Activated B cell treated with CpG ODN at 0.5 μM for 24 hours (primary cell): ENCODE data around the gene SELENOH. TPM values are rescaled to one million over a fixed set of nuclear protein-coding genes. Genes with fewer than 3 reads are reported as not detected.

Experiments
- ATAC-seq: fragments of 200-7000 bp; cut with Tn5 transposase; one replicate; pipeline ENCODE4 v1.10.0; 2021; ENCODE audit warnings: low read depth, mild to moderate bottlenecking, moderate library complexity
- CTCF ChIA-PET: fragments of 350-600 bp; sonication (Branson Sonifier 250); formaldehyde crosslinking; loops from one replicate; lab custom pipeline; 2021; ENCODE audit warnings: antibody characterized with exemption; lab: Charles Lee
- POLR2A ChIA-PET: fragments of 350-600 bp; sonication (Branson Sonifier 250); formaldehyde crosslinking; loops from one replicate; lab custom pipeline; 2021; ENCODE audit warnings: antibody characterized with exemption; lab: Charles Lee
- DNase-seq: peaks from one replicate; pipeline ENCODE4 v3.0.0; 2022
- H3K27ac Mint-ChIP-seq: one replicate; pipeline ENCODE4 v1.8.0; 2020; ENCODE audit warnings: mixed read lengths
- H3K27me3 Mint-ChIP-seq: one replicate; pipeline ENCODE4 v1.8.0; 2021; ENCODE audit warnings: mixed read lengths
- H3K36me3 Mint-ChIP-seq: one replicate; pipeline ENCODE4 v1.8.0; 2021; ENCODE audit warnings: low read depth, mixed read lengths
- H3K4me1 Mint-ChIP-seq: one replicate; pipeline ENCODE4 v1.8.0; 2021; ENCODE audit warnings: mixed read lengths
- H3K4me3 Mint-ChIP-seq: one replicate; pipeline ENCODE4 v1.8.0; 2020; ENCODE audit warnings: mild to moderate bottlenecking, mixed read lengths
- H3K9me3 Mint-ChIP-seq: one replicate; pipeline ENCODE4 v1.8.0; 2020; ENCODE audit warnings: mixed read lengths
- intact Hi-C: fragments of 100-400 bp; cut with micrococcal nuclease; formaldehyde crosslinking; loops from one replicate; pipeline ENCODE4 v1.15.1; 2024
- total RNA-seq: library from RNA; stranded (reverse); gene quantifications from 2 replicates; pipeline ENCODE4 v1.2.3, GENCODE V29; 2022
- TF ChIP-seq, protein P1 (sequence below): fragments of 200-600 bp; IDR thresholded peaks from one replicate; pipeline ENCODE4 v1.8.0; 2022; ENCODE audit warnings: antibody characterized with exemption, mild to moderate bottlenecking

The SELENOH gene
- total RNA-seq, 1 donor from 2014 or later: 210 TPM

DNA sequence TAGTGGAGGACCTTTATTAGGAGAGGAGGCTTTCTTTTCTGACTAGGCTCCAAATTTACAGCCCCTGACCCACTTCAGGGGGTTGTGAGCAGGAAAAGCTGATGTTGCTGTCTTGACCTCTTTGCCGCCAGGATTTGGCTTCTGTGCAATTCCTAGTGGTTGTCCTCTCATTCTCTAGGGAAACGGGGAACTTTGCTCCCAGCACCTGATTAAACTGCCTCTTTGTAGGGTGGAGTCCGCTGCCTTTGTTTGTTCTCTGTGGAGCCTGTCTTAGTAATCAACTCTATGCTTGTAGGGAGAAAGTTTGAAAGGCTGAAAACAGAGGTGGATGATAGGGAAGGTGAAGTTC, 36.7 kb downstream of the SELENOH start:
- Mint-ChIP-seq H3K4me1 (peaks cover 51% of the 10 kb centered on the region), H3K4me3 (no peak overlapping the region), H3K27me3 (no peaks in the 10 kb centered on the region), H3K27ac (no peak overlapping the region), H3K36me3 (peaks cover 3% of the 10 kb centered on the region), H3K9me3 (no peaks in the 10 kb centered on the region)
- CTCF ChIA-PET: interaction anchor here (1.1 to 1.4 kb wide), 2 partner anchors 22 to 254 kb away, joined by 4 to 5 read pairs; no protein-coding TSS in a partner anchor
- POLR2A ChIA-PET: no interaction called here
- intact Hi-C loops: no loop called here
- TF ChIP-seq, protein P1, sequence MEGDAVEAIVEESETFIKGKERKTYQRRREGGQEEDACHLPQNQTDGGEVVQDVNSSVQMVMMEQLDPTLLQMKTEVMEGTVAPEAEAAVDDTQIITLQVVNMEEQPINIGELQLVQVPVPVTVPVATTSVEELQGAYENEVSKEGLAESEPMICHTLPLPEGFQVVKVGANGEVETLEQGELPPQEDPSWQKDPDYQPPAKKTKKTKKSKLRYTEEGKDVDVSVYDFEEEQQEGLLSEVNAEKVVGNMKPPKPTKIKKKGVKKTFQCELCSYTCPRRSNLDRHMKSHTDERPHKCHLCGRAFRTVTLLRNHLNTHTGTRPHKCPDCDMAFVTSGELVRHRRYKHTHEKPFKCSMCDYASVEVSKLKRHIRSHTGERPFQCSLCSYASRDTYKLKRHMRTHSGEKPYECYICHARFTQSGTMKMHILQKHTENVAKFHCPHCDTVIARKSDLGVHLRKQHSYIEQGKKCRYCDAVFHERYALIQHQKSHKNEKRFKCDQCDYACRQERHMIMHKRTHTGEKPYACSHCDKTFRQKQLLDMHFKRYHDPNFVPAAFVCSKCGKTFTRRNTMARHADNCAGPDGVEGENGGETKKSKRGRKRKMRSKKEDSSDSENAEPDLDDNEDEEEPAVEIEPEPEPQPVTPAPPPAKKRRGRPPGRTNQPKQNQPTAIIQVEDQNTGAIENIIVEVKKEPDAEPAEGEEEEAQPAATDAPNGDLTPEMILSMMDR: no peak
- DNase-seq (no peak), ATAC-seq (no peak)

DNA sequence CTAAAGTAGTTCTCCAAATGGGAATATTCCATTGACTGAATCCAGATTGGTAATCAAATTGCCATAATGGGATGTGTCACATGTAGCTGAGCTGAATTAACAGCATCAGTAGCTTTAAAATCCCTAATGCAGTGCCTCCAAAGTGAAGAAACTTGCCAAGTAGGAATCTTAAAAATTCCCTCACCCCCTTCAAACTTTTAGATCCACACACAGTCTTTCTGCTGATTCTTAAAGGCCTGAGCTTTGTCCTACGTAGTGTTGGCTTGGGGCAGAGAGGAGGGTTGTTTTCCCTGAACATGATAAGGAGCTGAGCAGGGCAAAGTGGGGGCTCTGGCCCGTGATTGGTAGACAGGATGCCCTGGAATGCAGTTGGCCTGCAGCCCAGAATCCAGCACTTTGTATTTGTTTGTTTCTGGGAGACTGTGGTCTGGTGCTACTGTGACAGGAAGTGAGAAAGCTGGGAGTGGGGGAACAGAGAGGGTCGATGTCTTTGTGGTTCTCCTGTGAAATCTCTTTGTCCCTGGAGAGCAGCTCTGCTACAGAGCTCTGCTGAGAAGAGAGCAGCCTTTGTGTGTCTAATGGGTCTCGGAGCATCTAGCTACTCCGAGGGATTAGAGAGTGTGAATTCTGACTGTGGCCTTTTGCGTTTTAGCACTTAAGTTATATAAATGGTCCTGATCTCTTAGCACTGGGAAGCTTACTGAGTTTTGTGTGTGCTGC, 37.2 kb downstream of the SELENOH start:
- ATAC-seq (no peak), DNase-seq (no peak)
- POLR2A ChIA-PET: interaction anchor here (0.6 to 1.8 kb wide), 3 partner anchors 14 to 37 kb away, joined by 4 to 13 read pairs (median 4); partner anchors contain the start of gene SELENOH
- intact Hi-C loops: no loop called here
- CTCF ChIA-PET: interaction anchor here (1.1 to 1.7 kb wide), 4 partner anchors 14 to 254 kb away, joined by 3 to 5 read pairs (median 4); partner anchors contain the start of gene BTBD18
- no peaks in the 10 kb centered on the region for H3K27me3 Mint-ChIP-seq
- peaks cover 3% of the 10 kb centered on the region for H3K36me3 Mint-ChIP-seq
- peaks cover 51% of the 10 kb centered on the region for H3K4me1 Mint-ChIP-seq
- no peak overlapping the region for H3K4me3 Mint-ChIP-seq
- no peaks in the 10 kb centered on the region for H3K9me3 Mint-ChIP-seq
- H3K27ac Mint-ChIP-seq: peak overlapping the region; percentile 4
- TF ChIP-seq, protein P1: no peak

DNA sequence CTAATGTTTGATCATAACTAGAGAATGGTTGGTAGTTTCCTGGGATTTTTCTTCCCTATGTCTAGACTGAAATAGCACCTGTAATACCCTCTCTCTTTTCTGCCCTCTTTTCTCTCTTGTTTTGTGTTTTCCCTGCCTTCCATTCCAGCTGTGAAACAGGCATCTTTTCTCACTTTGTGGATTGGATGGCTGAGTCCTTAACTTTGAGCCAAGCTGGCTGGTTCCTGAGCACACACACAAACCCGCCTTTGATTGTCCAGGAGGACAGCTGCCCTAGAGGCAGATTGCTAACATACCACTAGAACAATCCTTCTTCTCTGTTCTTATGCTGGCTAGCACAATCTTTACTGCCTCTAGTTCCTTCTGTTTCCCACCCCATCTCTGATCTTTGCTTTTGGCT, 38.0 kb downstream of the SELENOH start:
- Mint-ChIP-seq H3K27ac (no peak overlapping the region), H3K36me3 (peaks cover 1% of the 10 kb centered on the region), H3K4me3 (no peak overlapping the region), H3K9me3 (no peaks in the 10 kb centered on the region), H3K4me1 (peaks cover 55% of the 10 kb centered on the region), H3K27me3 (no peaks in the 10 kb centered on the region)
- ATAC-seq (no peak), DNase-seq (no peak)
- intact Hi-C loops: no loop called here
- POLR2A ChIA-PET: interaction anchor here (1.1 to 1.8 kb wide), 2 partner anchors 13 to 21 kb away, joined by 4 to 13 read pairs; no protein-coding TSS in a partner anchor
- TF ChIP-seq, protein P1: no peak
- CTCF ChIA-PET: interaction anchor here (1.1 to 1.7 kb wide), 2 partner anchors 15 to 28 kb away, joined by 3 to 4 read pairs; partner anchors contain the start of gene BTBD18

DNA sequence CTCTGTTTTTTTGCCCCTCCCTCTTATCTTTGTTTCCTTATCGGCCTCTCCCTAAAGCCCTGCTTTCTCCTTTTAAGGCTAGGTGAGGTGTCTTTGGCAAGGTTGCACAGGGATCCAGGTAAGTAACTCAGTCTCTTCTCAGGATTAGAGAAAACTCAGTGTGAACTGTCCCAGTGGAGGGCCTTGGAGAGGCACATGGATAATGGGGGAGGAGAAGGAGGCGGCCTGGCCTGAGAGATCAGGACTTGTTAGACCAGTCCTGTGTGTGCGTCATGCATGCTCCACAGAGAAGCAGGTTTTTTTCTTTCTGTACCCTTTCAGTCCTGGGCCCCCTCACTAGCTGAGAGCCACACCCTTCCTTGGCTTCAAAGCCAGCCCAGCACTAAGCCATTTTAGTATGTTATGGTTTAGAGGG, 40.2 kb downstream of the SELENOH start:
- Mint-ChIP-seq H3K36me3 (peaks cover 3% of the 10 kb centered on the region), H3K27me3 (no peaks in the 10 kb centered on the region), H3K27ac (no peak overlapping the region), H3K9me3 (no peaks in the 10 kb centered on the region), H3K4me3 (no peak overlapping the region), H3K4me1 (peaks cover 60% of the 10 kb centered on the region)
- intact Hi-C loops: no loop called here
- no peak for DNase-seq
- ChIA-PET CTCF (interaction anchor here (0.7 kb wide), 1 partner anchor 30 kb away, joined by 3 read pairs; the partner anchor contains the start of gene BTBD18), POLR2A (interaction anchor here (1.0 kb wide), 1 partner anchor 40 kb away, joined by 3 read pairs; no protein-coding TSS in a partner anchor)
- no peak for ATAC-seq
- TF ChIP-seq, protein P1: no peak

DNA sequence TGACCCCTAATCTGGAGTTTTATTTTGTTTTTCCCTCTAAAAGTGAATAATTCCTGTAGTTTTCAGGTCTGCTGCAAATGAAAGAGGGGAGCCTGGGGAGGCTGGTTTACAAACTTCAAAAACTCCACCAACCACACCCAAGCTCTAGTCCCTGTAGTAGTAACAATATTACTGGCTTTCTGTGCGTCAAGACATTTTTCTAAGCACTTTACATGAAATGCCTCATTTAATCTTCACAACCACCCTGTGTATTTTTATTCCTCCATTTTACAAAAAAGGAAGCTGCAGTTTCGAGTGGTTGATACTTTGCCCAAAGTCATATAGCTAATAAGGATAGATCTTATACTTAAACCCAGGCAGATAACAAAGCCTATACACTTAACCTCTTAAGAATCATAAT, 43.8 kb downstream of the SELENOH start:
- ChIA-PET POLR2A (interaction anchor here (0.5 to 2.6 kb wide), 12 partner anchors 8 to 793 kb away, joined by 3 to 32 read pairs (median 6); partner anchors contain the start of genes CTNND1, MED19, SELENOH and TMX2), CTCF (interaction anchor here (0.8 to 1.9 kb wide), 5 partner anchors 9 to 35 kb away, joined by 3 to 28 read pairs (median 5); partner anchors contain the start of gene BTBD18)
- H3K27me3 Mint-ChIP-seq: no peaks in the 10 kb centered on the region
- peak overlapping the region; percentile 75 for H3K4me3 Mint-ChIP-seq
- intact Hi-C loops: loop anchor here (1.0 kb wide), 2 partner anchors 8 to 15 kb away; no protein-coding TSS in a partner anchor
- DNase-seq (no peak), ATAC-seq (peak; percentile 87)
- peaks cover 3% of the 10 kb centered on the region for H3K36me3 Mint-ChIP-seq
- H3K9me3 Mint-ChIP-seq: no peaks in the 10 kb centered on the region
- peak overlapping the region; percentile 92 for H3K27ac Mint-ChIP-seq
- peaks cover 67% of the 10 kb centered on the region for H3K4me1 Mint-ChIP-seq
- TF ChIP-seq, protein P1: no peak
